GM10248 (cell line): Measurements from ENCODE around the gene EPHX1.
"Not testable (repeated sequence)": the region's sequence is repeated elsewhere in the genome, so short reads cannot be mapped to it uniquely, and the experiment has no call there.

Experiments used
- CTCF ChIA-PET: fragments of 300-600 bp; sonication (Branson Sonifier 250); formaldehyde crosslinking; extraction: SDS; loops from one replicate; lab custom pipeline; 2021; ENCODE audit warnings: antibody characterized with exemption; lab: Yijun Ruan, JAX
- POLR2A ChIA-PET: fragments of 350-650 bp; sonication (Branson Sonifier 250); formaldehyde crosslinking; extraction: SDS; loops from one replicate; lab custom pipeline; 2020; ENCODE audit warnings: antibody characterized with exemption; lab: Yijun Ruan, JAX
- DNase-seq: peaks from one replicate; pipeline ENCODE4 v3.0.0; 2012; ENCODE audit errors: extremely low spot score
- CTCF ChIP-seq: IDR thresholded peaks from 2 replicates; pipeline ENCODE4 v1.5.1; 2012; ENCODE audit warnings: mild to moderate bottlenecking, low read depth; ENCODE audit errors: extremely low read depth, missing control alignments, control extremely low read depth

The EPHX1 gene

GRCh38 chr1:225780630-225781029 lies 29.3 kb upstream of the EPHX1 start:
- ChIA-PET POLR2A (no interaction called here), CTCF (interaction anchor here (2.0 to 4.0 kb wide), 3 partner anchors 12 to 30 kb away, joined by 5 to 57 read pairs (median 26); partner anchors contain the start of gene EPHX1)
- TF ChIP-seq CTCF = no peak
- DNase-seq = no peak

- POLR2A ChIA-PET, DNase-seq: not testable (repeated sequence)
- CTCF ChIA-PET = interaction anchor here (2.4 kb wide), 1 partner anchor 12 kb away, joined by 6 read pairs; the partner anchor contains the start of gene SRP9
Observed at GRCh38 chr1:225789142-225789541, 20.8 kb upstream of the EPHX1 start.

GRCh38 chr1:225794954-225795353 lies 15.0 kb upstream of the EPHX1 start:
- CTCF ChIA-PET = no interaction called here
- no peak for DNase-seq
- POLR2A ChIA-PET = no interaction called here
- TF ChIP-seq CTCF = no peak

DNA sequence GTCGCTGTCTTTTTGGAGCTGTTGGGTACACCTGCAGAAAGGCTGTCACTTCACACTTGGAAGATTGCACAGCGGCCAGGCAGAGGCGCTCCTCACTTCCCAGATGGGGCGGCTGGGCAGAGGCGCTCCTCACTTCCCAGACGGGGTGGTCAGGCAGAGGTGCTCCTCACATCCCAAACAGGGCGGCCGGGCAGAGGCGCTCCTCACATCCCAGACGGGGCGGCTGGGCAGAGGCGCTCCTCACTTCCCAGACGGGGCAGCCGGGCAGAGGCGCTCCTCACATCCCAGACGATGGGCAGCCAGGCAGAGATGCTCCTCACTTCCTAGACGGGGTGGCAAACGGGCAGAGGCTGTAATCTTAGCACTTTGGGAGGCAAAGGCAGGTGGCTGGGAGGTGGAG lies 13.8 kb upstream of the EPHX1 start:
- CTCF ChIA-PET, POLR2A ChIA-PET, DNase-seq: not testable (repeated sequence)

DNA sequence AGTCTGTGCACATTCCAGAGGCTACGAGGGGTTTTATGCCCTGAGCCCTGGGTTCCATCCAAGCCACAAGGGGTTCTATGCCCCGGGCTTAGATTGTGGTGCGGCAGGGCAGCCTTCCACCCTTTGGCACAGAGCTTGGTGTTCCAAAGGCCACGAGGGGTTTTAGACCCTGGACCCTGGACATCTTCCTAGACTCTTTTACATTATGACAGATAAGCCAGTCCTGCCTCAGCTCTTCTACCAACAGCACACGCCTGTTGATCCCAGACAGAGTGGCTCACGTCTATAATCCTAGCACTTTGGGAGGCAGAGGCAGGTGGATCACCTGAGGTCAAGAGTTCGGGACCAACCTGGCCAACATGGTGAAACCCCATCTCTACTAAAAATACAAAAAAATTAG lies 8.8 kb upstream of the EPHX1 start:
- CTCF ChIA-PET = interaction anchor here (2.2 to 2.3 kb wide), 2 partner anchors 19 to 24 kb away, joined by 9 to 11 read pairs; partner anchors contain the start of gene SRP9
- DNase-seq = not testable (repeated sequence)
- POLR2A ChIA-PET = interaction anchor here (0.7 kb wide), 1 partner anchor 9 kb away, joined by 4 read pairs; the partner anchor contains the start of gene EPHX1

- CTCF ChIA-PET = interaction anchor here (1.0 to 1.3 kb wide), 2 partner anchors 10 to 29 kb away, joined by 3 read pairs; partner anchors contain the start of gene SRP9
- no peak for TF ChIP-seq CTCF
- no peak for DNase-seq
- POLR2A ChIA-PET = interaction anchor here (0.7 kb wide), 1 partner anchor 182 kb away, joined by 4 read pairs; no protein-coding TSS in a partner anchor
Observed at GRCh38 chr1:225806249-225806648, 3.7 kb upstream of the EPHX1 start.

- not testable (repeated sequence) for DNase-seq
- ChIA-PET POLR2A (interaction anchor here (0.7 kb wide), 1 partner anchor 182 kb away, joined by 4 read pairs; no protein-coding TSS in a partner anchor), CTCF (interaction anchor here (1.0 kb wide), 1 partner anchor 29 kb away, joined by 3 read pairs; the partner anchor contains the start of gene SRP9)
Observed at GRCh38 chr1:225806736-225807135, 3.2 kb upstream of the EPHX1 start.

GRCh38 chr1:225808136-225808535 lies 1.8 kb upstream of the EPHX1 start:
- ChIA-PET CTCF (interaction anchor here (1.3 to 5.7 kb wide), 4 partner anchors 9 to 328 kb away, joined by 3 to 26 read pairs (median 4); partner anchors contain the start of gene SRP9), POLR2A (no interaction called here)
- DNase-seq = no peak

DNA sequence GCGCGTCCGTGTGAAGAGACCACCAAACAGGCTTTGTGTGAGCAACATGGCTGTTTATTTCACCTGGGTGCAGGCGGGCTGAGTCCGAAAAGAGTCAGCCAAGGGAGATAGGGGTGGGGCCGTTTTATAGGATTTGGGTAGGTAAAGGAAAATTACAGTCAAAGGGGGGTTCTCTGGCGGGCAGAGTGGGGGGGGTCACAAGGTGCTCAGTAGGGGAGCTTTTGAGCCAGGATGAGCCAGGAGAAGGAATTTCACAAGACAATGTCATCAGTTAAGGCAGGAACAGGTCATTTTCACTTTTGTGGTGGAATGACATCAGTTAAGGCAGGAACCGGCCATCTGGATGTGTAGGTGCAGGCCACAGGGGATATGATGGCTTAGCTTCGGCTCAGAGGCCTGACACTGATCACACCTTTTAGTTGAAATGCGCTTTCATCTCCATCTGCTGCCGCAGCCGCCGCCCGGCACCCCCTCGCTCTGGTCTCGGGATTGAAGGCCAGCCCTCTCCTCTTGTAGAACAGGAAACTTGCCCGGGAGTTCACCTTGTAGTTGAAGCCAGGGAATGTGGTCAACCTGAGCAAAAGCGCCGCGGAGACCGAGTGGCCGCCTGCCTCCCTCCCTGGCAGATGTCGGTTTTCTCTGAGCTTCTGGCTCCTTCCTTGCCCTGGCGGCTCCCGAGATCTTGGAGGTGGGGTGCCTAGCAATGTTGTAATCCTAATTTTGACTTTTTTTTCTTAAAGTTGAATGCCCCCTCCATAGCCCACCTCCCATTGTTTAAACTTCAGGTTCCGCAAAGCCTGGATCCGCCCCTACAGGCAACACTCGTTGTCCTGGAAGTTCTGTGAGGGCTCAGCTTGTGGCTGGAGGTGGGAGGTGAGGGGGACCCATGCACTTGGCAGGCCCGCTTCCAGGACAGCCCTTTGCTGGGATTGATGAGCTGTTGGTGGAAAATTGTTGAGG lies 935 bp downstream of the EPHX1 start:
- POLR2A ChIA-PET = interaction anchor here (1.6 kb wide), 1 partner anchor 10 kb away, joined by 4 read pairs; no protein-coding TSS in a partner anchor
- CTCF ChIA-PET = interaction anchor here (0.8 to 5.7 kb wide), 7 partner anchors 32 to 336 kb away, joined by 3 to 26 read pairs (median 3); partner anchors contain the start of gene SRP9
- DNase-seq = not testable (repeated sequence)

More at GRCh38 chr1:225808136-225808535, 1.8 kb upstream of the EPHX1 start:
- no peak for TF ChIP-seq CTCF
